Astrocyte of the cerebellum (primary cell): ENCODE data around the gene NEMP2.

Experiments
- DNase-seq: peaks from one replicate; pipeline ENCODE4 v3.0.0-alpha.2; 2011; ENCODE audit warnings: low read depth
- H3K4me3 ChIP-seq: 2 replicates; pipeline ENCODE4 v1.5.1; 2011; ENCODE audit warnings: mild to moderate bottlenecking, low read depth, low read length, moderate library complexity
- in situ Hi-C: cut with HindIII; loops from 2 replicates; pipeline ENCODE4 v1.10.0; 2017; ENCODE audit warnings: low sequenced_read_pairs
- TF ChIP-seq, protein P1 (sequence below): IDR thresholded peaks from 2 replicates; pipeline ENCODE4 v1.5.1; 2012; ENCODE audit warnings: low read length, low read depth, moderate library complexity, mild to moderate bottlenecking; ENCODE audit errors: missing control alignments

NEMP2 gene

DNA sequence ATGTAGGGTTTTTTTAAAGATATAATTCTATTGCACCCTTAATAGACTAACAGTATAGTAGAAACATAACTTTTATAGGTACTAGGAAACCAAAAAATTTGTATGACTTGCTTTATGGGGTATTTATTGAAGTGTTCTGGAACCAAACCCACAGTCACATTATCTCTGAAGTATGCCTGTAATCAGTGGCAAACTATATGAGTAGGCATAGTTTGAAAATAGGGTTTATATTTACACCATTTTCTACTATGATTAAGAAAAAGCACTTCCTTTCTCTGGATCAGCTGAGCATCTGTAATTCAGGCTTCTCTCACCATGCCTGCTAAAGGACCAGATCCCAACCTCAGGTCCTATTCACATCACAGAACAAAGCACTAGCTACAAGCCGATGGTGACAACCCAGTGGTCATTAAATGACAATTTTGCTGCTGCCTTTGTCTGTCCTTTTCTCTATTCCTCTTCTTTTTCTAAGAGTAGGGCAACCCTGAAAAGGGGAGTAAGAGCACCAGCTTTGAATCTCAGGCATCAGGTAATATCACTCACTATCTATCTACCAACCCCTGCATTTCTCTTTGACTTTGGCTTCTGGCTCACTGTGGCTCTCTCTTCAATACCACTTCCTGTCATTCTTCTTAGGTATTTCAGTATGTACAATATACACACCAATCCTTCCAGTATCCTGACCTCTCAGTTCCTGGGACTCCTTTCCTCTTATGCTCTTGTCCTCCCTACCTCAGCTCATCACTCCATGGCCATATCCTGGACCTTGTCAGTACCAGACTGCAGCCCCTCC, 14.4 kb downstream of the NEMP2 start:
- no peak for DNase-seq
- H3K4me3 ChIP-seq: no peak overlapping the region
- in situ Hi-C loops: loop anchor here (25.0 kb wide), 1 partner anchor 433 kb away; no protein-coding TSS in a partner anchor
- TF ChIP-seq, protein P1, sequence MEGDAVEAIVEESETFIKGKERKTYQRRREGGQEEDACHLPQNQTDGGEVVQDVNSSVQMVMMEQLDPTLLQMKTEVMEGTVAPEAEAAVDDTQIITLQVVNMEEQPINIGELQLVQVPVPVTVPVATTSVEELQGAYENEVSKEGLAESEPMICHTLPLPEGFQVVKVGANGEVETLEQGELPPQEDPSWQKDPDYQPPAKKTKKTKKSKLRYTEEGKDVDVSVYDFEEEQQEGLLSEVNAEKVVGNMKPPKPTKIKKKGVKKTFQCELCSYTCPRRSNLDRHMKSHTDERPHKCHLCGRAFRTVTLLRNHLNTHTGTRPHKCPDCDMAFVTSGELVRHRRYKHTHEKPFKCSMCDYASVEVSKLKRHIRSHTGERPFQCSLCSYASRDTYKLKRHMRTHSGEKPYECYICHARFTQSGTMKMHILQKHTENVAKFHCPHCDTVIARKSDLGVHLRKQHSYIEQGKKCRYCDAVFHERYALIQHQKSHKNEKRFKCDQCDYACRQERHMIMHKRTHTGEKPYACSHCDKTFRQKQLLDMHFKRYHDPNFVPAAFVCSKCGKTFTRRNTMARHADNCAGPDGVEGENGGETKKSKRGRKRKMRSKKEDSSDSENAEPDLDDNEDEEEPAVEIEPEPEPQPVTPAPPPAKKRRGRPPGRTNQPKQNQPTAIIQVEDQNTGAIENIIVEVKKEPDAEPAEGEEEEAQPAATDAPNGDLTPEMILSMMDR: no peak

DNA sequence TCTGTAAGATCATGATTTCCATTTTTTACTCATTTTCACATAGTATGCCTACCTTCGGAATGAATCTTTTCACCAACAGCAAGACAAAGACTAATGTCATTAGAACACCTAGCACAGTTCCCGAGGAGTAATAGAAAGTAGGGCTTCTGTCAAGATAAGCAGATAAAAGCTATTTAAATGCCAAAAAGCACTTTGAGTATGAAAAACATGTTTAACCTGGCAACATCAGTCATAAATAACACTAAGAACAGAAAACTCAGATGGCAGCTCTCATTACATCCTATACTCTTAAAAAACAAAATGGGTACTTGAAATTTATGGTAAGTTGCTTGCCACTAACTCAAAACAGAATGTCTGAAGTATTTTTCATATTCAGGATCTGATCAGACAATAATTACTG, 17.1 kb downstream of the NEMP2 start:
- in situ Hi-C loops: loop anchor here (25.0 kb wide), 1 partner anchor 430 kb away; no protein-coding TSS in a partner anchor
- TF ChIP-seq, protein P1: no peak
- no peak for DNase-seq

DNA sequence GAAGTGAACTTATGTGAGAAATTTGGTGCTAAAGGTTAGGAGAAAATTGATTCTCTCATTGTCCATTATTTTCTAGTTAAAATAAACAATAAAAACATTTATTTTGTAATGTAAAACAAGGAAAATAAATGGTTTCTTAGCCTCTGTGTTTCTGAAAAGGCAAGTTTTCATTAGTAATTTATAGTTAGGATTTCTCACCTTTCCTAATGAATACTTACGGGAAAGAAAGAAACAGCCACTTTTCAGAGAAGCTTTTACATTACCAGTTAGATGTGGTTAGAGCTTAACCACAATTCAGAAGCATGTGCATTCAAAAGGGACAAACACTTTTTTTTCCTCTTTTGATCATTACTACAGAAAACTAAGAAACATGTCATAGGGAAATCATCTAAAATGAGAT, 18.8 kb downstream of the NEMP2 start:
- TF ChIP-seq, protein P1: no peak
- in situ Hi-C loops: loop anchor here (25.0 kb wide), 1 partner anchor 428 kb away; no protein-coding TSS in a partner anchor
- no peak for DNase-seq

More for the DNA sequence above, 17.1 kb downstream of the NEMP2 start:
- no peak overlapping the region for H3K4me3 ChIP-seq

DNA sequence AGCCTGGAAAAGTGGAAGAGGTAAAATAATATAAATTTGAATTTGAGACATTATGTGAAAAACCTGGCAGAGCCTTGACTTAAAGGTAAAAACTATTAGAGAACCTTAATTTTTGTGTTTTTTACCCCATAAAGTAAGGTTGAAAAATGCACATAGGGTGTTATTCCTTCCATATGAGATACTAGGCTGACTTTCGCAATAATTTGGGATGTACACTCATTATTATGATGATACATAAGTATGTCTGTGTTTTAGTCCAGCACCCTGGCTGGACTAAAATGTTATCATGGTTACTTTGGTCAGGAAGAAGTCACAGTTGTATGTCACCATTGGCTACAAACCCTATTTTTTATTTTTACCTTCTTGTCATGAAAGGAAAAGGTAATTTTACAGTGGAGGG, 19.8 kb downstream of the NEMP2 start:
- in situ Hi-C loops: loop anchor here (25.0 kb wide), 1 partner anchor 427 kb away; no protein-coding TSS in a partner anchor
- TF ChIP-seq, protein P1: no peak
- no peak overlapping the region for H3K4me3 ChIP-seq
- no peak for DNase-seq

More for the DNA sequence above, 18.8 kb downstream of the NEMP2 start:
- H3K4me3 ChIP-seq: no peak overlapping the region

DNA sequence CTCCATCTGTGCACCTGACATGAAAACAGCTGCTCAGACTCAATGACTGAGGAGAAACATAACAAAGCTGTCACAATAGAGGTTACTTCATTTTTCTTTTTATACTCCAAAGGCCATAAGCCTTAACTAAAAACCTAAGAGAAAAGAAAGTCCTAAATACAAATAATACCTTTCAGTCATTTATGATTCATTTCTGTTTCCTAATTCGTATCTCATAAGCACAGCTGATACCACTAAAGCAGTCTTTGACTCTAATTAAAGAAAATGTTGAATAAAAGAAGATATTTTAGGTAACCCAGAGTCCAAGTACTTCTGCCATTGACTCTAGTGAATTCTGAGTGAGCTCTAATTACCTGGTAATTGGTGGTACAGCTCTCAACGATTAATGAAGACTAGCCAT, 20.6 kb downstream of the NEMP2 start:
- no peak overlapping the region for H3K4me3 ChIP-seq
- no peak for DNase-seq
- in situ Hi-C loops: loop anchor here (25.0 kb wide), 1 partner anchor 427 kb away; no protein-coding TSS in a partner anchor
- TF ChIP-seq, protein P1: no peak

DNA sequence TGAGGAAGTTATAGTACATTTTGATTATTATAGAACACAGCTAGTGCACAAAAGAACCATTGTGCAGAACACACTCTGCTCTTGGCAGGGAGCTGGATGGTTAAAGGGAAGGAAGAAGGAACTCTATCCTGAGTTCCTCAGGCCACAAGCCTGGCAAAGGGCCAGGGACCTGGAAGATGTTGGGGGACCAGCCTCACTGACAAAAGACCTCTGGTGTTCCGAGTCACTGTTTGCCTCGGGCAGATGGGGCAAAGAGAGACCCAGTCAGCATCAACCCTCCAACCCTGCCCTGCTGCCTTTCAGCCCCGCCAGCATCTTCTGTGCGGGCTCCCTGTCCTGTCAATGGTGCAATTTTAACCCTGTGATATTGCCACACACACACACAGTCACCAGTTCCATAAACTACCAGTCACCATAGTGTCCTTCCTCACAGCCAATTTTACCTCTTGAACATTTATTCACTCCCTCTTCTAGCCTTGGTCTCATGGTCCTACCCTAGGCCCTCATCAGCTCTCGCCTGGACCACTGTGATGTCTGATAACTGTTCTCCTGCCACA, 21.9 kb downstream of the NEMP2 start:
- no peak overlapping the region for H3K4me3 ChIP-seq
- no peak for DNase-seq
- TF ChIP-seq, protein P1: no peak
- in situ Hi-C loops: loop anchor here (25.0 kb wide), 1 partner anchor 425 kb away; no protein-coding TSS in a partner anchor
